Panc1 (cell line): Measurements from ENCODE around the gene EVL. TPM values are rescaled to one million over a fixed set of nuclear protein-coding genes. Genes with fewer than 3 reads are reported as not detected.

ENCODE experiments used
- ATAC-seq: fragments of 200-7000 bp; cut with Tn5 transposase; 2 replicates; pipeline ENCODE4 v1.9.1; 2020; ENCODE audit warnings: mild to moderate bottlenecking, moderate library complexity
- BruUV-seq: library from RNA; stranded (reverse); fragments of 400-500 nt; replicated peaks from 2 replicates; lab custom pipeline; 2021; lab: Mats Ljungman, UMichigan
- CTCF ChIA-PET: fragments of 300-600 bp; sonication (Branson Sonifier 250); formaldehyde crosslinking; loops from one replicate; lab custom pipeline; 2022; ENCODE audit warnings: antibody characterized with exemption; lab: Charles Lee
- POLR2A ChIA-PET: fragments of 300-600 bp; sonication (Branson Sonifier 250); formaldehyde crosslinking; loops from one replicate; lab custom pipeline; 2022; ENCODE audit warnings: antibody characterized with exemption; lab: Charles Lee
- DNase-seq: peaks from one replicate; pipeline ENCODE4 v3.0.0-alpha.2; 2010; ENCODE audit warnings: low read depth, low spot score
- H3K27ac ChIP-seq: 2 replicates; pipeline ENCODE4 v1.5.1; 2011; ENCODE audit warnings: mild to moderate bottlenecking, low read length, inconsistent platforms
- H3K27me3 ChIP-seq: fragments of 200-500 bp; sonication (Bioruptor generic); 2 replicates; pipeline ENCODE4 v1.6.0; 2014; ENCODE audit warnings: low read length, inconsistent platforms; ENCODE audit not compliant: control insufficient read depth, insufficient read depth
- H3K36me3 ChIP-seq: fragments of 200-500 bp; sonication (Bioruptor generic); 2 replicates; pipeline ENCODE4 v1.5.1; 2014; ENCODE audit warnings: inconsistent platforms, mild to moderate bottlenecking, low read length, moderate library complexity; ENCODE audit not compliant: control insufficient read depth, insufficient read depth
- H3K4me1 ChIP-seq: 2 replicates; pipeline ENCODE4 v1.5.1; 2011; ENCODE audit warnings: inconsistent platforms, mild to moderate bottlenecking, low read length, moderate library complexity; ENCODE audit not compliant: control insufficient read depth, insufficient read depth
- H3K4me3 ChIP-seq, 2 experiments: 2 replicates each; pipeline ENCODE4 v1.5.1; 2011 to 2012; ENCODE audit warnings: low read depth in 2 of 2, low read length in 2 of 2, mild to moderate bottlenecking in 2 of 2, inconsistent platforms in 1 of 2, moderate library complexity in 1 of 2
- H3K9me3 ChIP-seq: fragments of 200-500 bp; sonication (Bioruptor generic); 2 replicates; pipeline ENCODE4 v1.5.1; 2014; ENCODE audit warnings: low read depth, mild to moderate bottlenecking, inconsistent platforms, low read length, moderate library complexity; ENCODE audit not compliant: control insufficient read depth, insufficient read depth
- POLR2AphosphoS5 ChIP-seq: IDR thresholded peaks from 2 replicates; pipeline ENCODE4 v1.6.1; 2012; ENCODE audit warnings: mild to moderate bottlenecking, low read depth, low read length, moderate library complexity
- REST ChIP-seq, 2 experiments: IDR thresholded peaks; 2 replicates each; pipeline ENCODE4 v1.6.1; 2011 to 2012; ENCODE audit warnings: low read depth in 2 of 2, control low read depth in 1 of 2, low read length in 1 of 2, mild to moderate bottlenecking in 1 of 2, moderate library complexity in 1 of 2; ENCODE audit not compliant: insufficient read depth in 1 of 2
- SIN3A ChIP-seq: IDR thresholded peaks from 2 replicates; pipeline ENCODE4 v1.6.1; 2012; ENCODE audit warnings: low read depth, mild to moderate bottlenecking, low read length, moderate library complexity, borderline replicate concordance; ENCODE audit not compliant: insufficient read depth
- TCF7L2 ChIP-seq: IDR thresholded peaks from 2 replicates; pipeline ENCODE4 v1.6.1; 2011; ENCODE audit warnings: mild to moderate bottlenecking, low read depth, low read length, inconsistent platforms
- in situ Hi-C: cut with HindIII; loops from 2 replicates; pipeline ENCODE4 v1.10.0; 2016; ENCODE audit warnings: low sequenced_read_pairs, low pct_unique_long_range_greater_than_20kb
- intact Hi-C: fragments of 100-400 bp; cut with micrococcal nuclease; formaldehyde crosslinking; loops from one replicate; pipeline ENCODE4 v1.10.0; 2022; ENCODE audit not compliant: unreplicated experiment
- total RNA-seq: library from RNA; stranded (reverse); gene quantifications from one replicate; pipeline ENCODE4 v1.2.1, GENCODE V29; 2021; ENCODE audit not compliant: unreplicated experiment
- TF ChIP-seq, protein P1 (sequence below): fragments of 450-650 bp; IDR thresholded peaks from 2 replicates; pipeline ENCODE4 v1.5.1; 2017; ENCODE audit warnings: mild to moderate bottlenecking

EVL gene
- total RNA-seq, 1 experiment from 2014 or later, result 38.3 TPM

DNA sequence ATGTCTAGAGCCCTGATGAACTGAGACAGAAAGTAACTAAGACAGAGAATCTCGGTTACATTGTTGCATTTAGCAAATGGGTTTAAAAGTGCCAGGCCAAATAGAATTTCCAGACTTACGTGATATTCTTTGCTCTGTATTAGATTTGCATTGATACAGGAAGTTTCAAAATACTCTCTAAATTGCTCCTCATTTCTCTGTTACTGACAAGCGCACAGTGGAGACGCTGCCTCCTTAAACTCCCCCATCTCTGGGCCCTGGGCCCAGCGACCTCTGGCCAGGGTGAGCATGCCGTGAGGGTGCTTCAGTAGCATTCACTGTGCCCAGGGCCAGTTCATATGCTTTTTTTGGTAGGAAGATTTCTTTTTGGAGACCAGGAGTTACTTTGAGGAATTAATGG lies 22.9 kb upstream of the EVL start:
- CTCF ChIA-PET, result no interaction called here
- no peak overlapping the region for H3K4me3 ChIP-seq
- 0 out of 2 replicates have a peak, but pooled peaks cover 3% of the 10 kb centered on the region for H3K4me1 ChIP-seq
- in situ Hi-C loops, result no loop called here
- no peak overlapping the region for H3K27ac ChIP-seq
- no peaks in the 10 kb centered on the region for H3K27me3 ChIP-seq
- DNase-seq, result no peak
- BruUV-seq, result no TSS peak
- no peaks in the 10 kb centered on the region for H3K36me3 ChIP-seq
- TF ChIP-seq REST (IDR thresholded peaks at IDR 0.05; ENCODE audit: insufficient read depth in 1 of 2, low read depth in 2 of 2, low read length in 1 of 2), result no peak
- intact Hi-C loops, result no loop called here
- POLR2A ChIA-PET, result interaction anchor here (0.5 kb wide), 1 partner anchor 36 kb away, joined by 3 read pairs; no protein-coding TSS in a partner anchor
- ATAC-seq, result no peak
- H3K9me3 ChIP-seq, result no peaks in the 10 kb centered on the region

DNA sequence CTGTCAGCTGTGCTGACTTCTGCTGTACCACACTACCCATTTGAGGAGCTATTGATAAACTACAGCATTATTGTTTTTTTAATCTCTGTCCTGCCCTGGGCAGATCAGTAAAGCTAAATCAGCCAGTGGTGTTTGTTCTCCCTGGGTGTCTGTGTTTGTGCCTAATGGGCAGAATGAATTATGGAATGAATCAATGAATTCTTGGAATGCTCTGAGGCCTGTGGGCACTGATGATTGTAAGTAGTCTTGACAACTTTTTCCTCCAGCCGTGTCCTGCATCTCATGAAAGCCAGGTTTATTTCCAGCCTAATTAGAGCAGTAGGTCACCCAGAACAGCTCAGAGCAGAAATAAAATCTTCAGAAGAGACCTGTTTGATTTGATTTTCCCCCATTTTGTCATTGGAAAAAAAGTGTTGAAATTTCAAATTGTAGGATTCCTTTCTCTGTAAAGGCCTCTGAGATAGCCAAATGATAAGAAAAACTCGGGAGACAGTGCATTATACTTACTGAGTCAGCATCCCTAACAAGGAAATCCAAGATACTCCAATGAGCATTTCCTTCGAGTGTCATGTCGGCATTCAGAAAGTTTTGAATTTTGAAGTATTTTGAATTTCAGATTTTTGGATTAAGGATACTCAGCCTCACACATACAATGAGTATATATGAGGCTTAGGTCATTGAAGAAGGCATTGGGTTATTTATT lies 19.4 kb upstream of the EVL start:
- POLR2A ChIA-PET, result no interaction called here
- Histone ChIP-seq H3K27me3 (no peaks in the 10 kb centered on the region), H3K9me3 (no peaks in the 10 kb centered on the region), H3K4me1 (no peaks in the 10 kb centered on the region), H3K4me3 (no peak overlapping the region), H3K27ac (no peak overlapping the region), H3K36me3 (no peaks in the 10 kb centered on the region)
- BruUV-seq, result no TSS peak
- intact Hi-C loops (no loop called here), in situ Hi-C loops (no loop called here)
- CTCF ChIA-PET, result no interaction called here
- DNase-seq, result no peak
- no peak for ATAC-seq
- TF ChIP-seq REST (IDR thresholded peaks at IDR 0.05; ENCODE audit: insufficient read depth in 1 of 2, low read depth in 2 of 2, low read length in 1 of 2) (no peak), TCF7L2 (no peak), SIN3A (no peak), POLR2AphosphoS5 (no peak)
- TF ChIP-seq, protein P1, sequence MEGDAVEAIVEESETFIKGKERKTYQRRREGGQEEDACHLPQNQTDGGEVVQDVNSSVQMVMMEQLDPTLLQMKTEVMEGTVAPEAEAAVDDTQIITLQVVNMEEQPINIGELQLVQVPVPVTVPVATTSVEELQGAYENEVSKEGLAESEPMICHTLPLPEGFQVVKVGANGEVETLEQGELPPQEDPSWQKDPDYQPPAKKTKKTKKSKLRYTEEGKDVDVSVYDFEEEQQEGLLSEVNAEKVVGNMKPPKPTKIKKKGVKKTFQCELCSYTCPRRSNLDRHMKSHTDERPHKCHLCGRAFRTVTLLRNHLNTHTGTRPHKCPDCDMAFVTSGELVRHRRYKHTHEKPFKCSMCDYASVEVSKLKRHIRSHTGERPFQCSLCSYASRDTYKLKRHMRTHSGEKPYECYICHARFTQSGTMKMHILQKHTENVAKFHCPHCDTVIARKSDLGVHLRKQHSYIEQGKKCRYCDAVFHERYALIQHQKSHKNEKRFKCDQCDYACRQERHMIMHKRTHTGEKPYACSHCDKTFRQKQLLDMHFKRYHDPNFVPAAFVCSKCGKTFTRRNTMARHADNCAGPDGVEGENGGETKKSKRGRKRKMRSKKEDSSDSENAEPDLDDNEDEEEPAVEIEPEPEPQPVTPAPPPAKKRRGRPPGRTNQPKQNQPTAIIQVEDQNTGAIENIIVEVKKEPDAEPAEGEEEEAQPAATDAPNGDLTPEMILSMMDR, result no peak
